ENCODE results near the gene ARHGEF18.
A peak's percentile ranks its signal among the peaks of the same experiment; 100 is the strongest.

Gene ARHGEF18

DNA sequence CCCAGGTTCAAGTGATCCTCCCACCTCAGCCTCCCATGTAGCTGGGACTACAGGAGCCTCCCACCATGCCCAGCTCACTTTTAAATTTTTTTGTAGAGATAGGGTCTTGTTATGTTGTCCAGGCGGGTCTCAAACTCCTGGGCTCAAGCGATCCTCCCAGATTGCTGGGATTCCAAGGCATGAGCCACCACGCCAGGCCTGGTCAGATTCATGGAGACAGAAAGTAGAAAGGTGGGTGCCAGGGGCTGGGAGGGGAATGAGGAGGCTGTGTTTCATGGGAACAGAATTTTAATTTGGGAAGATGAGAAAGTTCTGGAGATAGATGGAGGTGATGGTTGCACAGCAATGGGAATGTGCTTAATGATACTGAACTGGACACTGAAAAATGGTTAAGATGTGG lies 22.3 kb downstream of the ARHGEF18 start:
- no peaks in the 10 kb centered on the region for H3K27me3 ChIP-seq (ENCODE audit: insufficient read depth, poor library complexity, severe bottlenecking)
- TF ChIP-seq GABPA (IDR thresholded peaks at IDR 0.05; ENCODE audit: low read depth) (no peak), SPI1 (IDR thresholded peaks at IDR 0.05; ENCODE audit: borderline replicate concordance, low read depth) (no peak), POLR2AphosphoS5 (IDR thresholded peaks at IDR 0.05; ENCODE audit: low read depth) (no peak)
- DNase-seq (ENCODE audit: low read depth in 1 of 2, low spot score in 1 of 2): no peak
- no peak overlapping the region for H3K4me3 ChIP-seq (replicated peaks; ENCODE audit: insufficient read depth, low read length)
- no peak overlapping the region for H3K27ac ChIP-seq (replicated peaks)

DNA sequence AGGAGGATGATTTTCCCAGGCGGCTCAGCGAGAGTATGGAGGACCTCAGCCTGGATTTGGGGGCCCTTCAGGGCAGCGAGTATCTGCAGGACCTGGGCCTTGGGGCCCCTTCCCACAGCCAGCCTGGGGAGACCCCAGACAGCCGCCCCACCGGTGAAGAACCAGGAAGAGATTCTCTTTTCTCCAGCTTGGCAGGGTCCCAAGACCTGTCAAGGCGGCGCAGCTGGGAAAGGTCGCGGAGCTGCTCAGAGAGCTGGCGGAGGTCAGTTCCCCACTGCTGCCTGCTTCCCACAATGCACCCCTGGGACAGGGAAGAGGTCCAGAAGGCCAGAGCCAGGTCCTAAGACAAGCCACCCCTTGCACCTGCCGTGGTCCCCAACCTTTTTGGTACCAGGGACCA lies 24.1 kb downstream of the ARHGEF18 start:
- no peak for DNase-seq (ENCODE audit: low read depth in 1 of 2, low spot score in 1 of 2)
- no peak overlapping the region for H3K27ac ChIP-seq (replicated peaks)
- TF ChIP-seq GABPA (IDR thresholded peaks at IDR 0.05; ENCODE audit: low read depth) (no peak), POLR2AphosphoS5 (IDR thresholded peaks at IDR 0.05; ENCODE audit: low read depth) (no peak), SPI1 (IDR thresholded peaks at IDR 0.05; ENCODE audit: borderline replicate concordance, low read depth) (no peak)
- TF ChIP-seq, protein P1, sequence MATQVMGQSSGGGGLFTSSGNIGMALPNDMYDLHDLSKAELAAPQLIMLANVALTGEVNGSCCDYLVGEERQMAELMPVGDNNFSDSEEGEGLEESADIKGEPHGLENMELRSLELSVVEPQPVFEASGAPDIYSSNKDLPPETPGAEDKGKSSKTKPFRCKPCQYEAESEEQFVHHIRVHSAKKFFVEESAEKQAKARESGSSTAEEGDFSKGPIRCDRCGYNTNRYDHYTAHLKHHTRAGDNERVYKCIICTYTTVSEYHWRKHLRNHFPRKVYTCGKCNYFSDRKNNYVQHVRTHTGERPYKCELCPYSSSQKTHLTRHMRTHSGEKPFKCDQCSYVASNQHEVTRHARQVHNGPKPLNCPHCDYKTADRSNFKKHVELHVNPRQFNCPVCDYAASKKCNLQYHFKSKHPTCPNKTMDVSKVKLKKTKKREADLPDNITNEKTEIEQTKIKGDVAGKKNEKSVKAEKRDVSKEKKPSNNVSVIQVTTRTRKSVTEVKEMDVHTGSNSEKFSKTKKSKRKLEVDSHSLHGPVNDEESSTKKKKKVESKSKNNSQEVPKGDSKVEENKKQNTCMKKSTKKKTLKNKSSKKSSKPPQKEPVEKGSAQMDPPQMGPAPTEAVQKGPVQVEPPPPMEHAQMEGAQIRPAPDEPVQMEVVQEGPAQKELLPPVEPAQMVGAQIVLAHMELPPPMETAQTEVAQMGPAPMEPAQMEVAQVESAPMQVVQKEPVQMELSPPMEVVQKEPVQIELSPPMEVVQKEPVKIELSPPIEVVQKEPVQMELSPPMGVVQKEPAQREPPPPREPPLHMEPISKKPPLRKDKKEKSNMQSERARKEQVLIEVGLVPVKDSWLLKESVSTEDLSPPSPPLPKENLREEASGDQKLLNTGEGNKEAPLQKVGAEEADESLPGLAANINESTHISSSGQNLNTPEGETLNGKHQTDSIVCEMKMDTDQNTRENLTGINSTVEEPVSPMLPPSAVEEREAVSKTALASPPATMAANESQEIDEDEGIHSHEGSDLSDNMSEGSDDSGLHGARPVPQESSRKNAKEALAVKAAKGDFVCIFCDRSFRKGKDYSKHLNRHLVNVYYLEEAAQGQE (IDR thresholded peaks at IDR 0.05; ENCODE audit: insufficient replicate concordance, low read depth): no peak
- TF ChIP-seq, protein P2, sequence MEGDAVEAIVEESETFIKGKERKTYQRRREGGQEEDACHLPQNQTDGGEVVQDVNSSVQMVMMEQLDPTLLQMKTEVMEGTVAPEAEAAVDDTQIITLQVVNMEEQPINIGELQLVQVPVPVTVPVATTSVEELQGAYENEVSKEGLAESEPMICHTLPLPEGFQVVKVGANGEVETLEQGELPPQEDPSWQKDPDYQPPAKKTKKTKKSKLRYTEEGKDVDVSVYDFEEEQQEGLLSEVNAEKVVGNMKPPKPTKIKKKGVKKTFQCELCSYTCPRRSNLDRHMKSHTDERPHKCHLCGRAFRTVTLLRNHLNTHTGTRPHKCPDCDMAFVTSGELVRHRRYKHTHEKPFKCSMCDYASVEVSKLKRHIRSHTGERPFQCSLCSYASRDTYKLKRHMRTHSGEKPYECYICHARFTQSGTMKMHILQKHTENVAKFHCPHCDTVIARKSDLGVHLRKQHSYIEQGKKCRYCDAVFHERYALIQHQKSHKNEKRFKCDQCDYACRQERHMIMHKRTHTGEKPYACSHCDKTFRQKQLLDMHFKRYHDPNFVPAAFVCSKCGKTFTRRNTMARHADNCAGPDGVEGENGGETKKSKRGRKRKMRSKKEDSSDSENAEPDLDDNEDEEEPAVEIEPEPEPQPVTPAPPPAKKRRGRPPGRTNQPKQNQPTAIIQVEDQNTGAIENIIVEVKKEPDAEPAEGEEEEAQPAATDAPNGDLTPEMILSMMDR (IDR thresholded peaks at IDR 0.05; ENCODE audit: insufficient read depth, low read length): no peak
- H3K27me3 ChIP-seq (ENCODE audit: insufficient read depth, poor library complexity, severe bottlenecking): no peaks in the 10 kb centered on the region
- H3K4me3 ChIP-seq (replicated peaks; ENCODE audit: insufficient read depth, low read length): no peak overlapping the region

DNA sequence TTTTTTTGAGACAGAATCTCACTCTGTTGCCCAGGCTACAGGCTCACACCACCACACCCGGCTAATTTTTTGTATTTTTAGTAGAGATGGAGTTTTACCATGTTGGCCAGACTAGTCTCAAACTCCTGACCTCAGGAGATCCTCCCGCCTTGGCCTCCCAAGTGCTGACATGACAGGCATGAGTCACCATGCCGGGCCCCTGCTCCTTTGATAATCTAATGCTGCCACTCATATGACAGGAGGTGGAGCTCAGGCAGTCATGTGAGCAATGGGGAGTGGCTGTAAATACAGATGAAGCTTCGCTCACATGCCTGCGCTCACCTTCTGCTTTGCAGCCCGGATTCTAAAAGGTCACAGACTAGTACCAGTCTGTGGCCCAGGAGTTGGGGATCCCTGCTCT lies 25.1 kb downstream of the ARHGEF18 start:
- no peak overlapping the region for H3K27ac ChIP-seq (replicated peaks)
- TF ChIP-seq POLR2AphosphoS5 (IDR thresholded peaks at IDR 0.05; ENCODE audit: low read depth): peak; percentile 15; the same call in 1 of the 2 replicates
- TF ChIP-seq SPI1 (IDR thresholded peaks at IDR 0.05; ENCODE audit: borderline replicate concordance, low read depth): no peak
- TF ChIP-seq, protein P1 (IDR thresholded peaks at IDR 0.05; ENCODE audit: insufficient replicate concordance, low read depth): no peak
- no peak overlapping the region for H3K4me3 ChIP-seq (replicated peaks; ENCODE audit: insufficient read depth, low read length)
- no peak for DNase-seq (ENCODE audit: low read depth in 1 of 2, low spot score in 1 of 2)
- no peaks in the 10 kb centered on the region for H3K27me3 ChIP-seq (ENCODE audit: insufficient read depth, poor library complexity, severe bottlenecking)

DNA sequence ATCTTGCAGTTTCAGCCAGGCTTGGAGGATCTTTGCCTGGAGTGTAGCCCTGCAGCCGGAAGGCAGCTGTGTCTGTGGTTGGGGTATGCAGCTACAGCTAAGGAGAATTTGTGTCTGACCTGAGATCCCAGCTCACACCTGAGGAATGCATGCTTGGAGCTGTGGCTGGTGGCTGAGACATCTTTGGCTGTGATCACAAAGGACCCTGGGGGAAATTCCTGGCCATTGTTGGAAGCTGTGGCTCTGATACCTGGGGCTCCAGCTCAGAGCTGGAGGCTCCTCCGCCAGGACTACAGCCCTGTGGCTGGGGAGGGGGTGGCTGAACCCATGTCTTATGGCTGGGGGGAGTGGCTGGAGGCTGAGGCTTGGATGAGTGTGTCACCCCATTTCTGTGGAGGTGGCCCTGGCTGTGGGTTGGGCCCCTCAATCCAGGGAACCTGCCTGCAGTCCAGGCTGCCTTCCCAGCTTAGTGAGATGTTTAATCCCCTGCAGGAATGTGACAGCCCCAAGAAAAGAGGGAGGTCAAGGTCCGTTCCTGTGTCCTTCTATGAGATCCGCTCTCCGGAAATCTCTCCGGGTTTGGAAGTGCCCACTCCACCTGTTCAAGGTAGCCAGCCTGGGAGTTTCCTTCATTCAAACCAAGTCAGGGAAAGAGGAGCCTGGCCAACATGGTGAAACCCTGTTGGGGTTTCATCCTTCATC lies 27.6 kb downstream of the ARHGEF18 start:
- Histone ChIP-seq H3K27me3 (ENCODE audit: insufficient read depth, poor library complexity, severe bottlenecking) (no peaks in the 10 kb centered on the region), H3K27ac (replicated peaks) (no peak overlapping the region), H3K4me3 (replicated peaks; ENCODE audit: insufficient read depth, low read length) (no peak overlapping the region)
- no peak for DNase-seq (ENCODE audit: low read depth in 1 of 2, low spot score in 1 of 2)
- TF ChIP-seq GABPA (IDR thresholded peaks at IDR 0.05; ENCODE audit: low read depth): no peak
- no peak for TF ChIP-seq SPI1 (IDR thresholded peaks at IDR 0.05; ENCODE audit: borderline replicate concordance, low read depth)
- TF ChIP-seq POLR2AphosphoS5 (IDR thresholded peaks at IDR 0.05; ENCODE audit: low read depth): no peak
- TF ChIP-seq, protein P2 (IDR thresholded peaks at IDR 0.05; ENCODE audit: insufficient read depth, low read length): no peak
- TF ChIP-seq, protein P1 (IDR thresholded peaks at IDR 0.05; ENCODE audit: insufficient replicate concordance, low read depth): no peak
